HUES48 (cell line): Measurements from ENCODE around the gene HEYL.
"Not testable (repeated sequence)": the region's sequence is repeated elsewhere in the genome, so short reads cannot be mapped to it uniquely, and the experiment has no call there.

Source experiments
- H3K27ac ChIP-seq: one replicate; pipeline ENCODE4 v1.7.0; 2013; ENCODE audit warnings: low read depth, low read length, inconsistent platforms
- H3K27me3 ChIP-seq: 2 replicates; pipeline ENCODE4 v1.6.1; 2013; ENCODE audit warnings: mild to moderate bottlenecking, low read length; ENCODE audit not compliant: control insufficient read depth, insufficient read depth
- H3K36me3 ChIP-seq: 2 replicates; pipeline ENCODE4 v1.6.1; 2013; ENCODE audit warnings: low read length; ENCODE audit not compliant: control insufficient read depth, insufficient read depth
- H3K4me1 ChIP-seq: 2 replicates; pipeline ENCODE4 v1.6.1; 2013; ENCODE audit warnings: mild to moderate bottlenecking, low read length; ENCODE audit not compliant: control insufficient read depth, insufficient read depth
- H3K4me3 ChIP-seq: 2 replicates; pipeline ENCODE4 v1.5.1; 2013; ENCODE audit warnings: mild to moderate bottlenecking, low read depth, low read length
- H3K9ac ChIP-seq: 2 replicates; pipeline ENCODE4 v1.6.1; 2013; ENCODE audit warnings: mild to moderate bottlenecking, low read depth, low read length, moderate library complexity
- H3K9me3 ChIP-seq: 2 replicates; pipeline ENCODE4 v1.6.1; 2013; ENCODE audit warnings: low read length; ENCODE audit not compliant: control insufficient read depth, insufficient read depth

HEYL gene

GRCh38 chr1:39608921-39609320 lies 30.5 kb downstream of the HEYL start:
- no peak overlapping the region for H3K27ac ChIP-seq
- no peaks in the 10 kb centered on the region for H3K4me1 ChIP-seq

GRCh38 chr1:39603677-39604076 lies 35.8 kb downstream of the HEYL start:
- not testable (repeated sequence) for H3K27ac ChIP-seq, H3K36me3 ChIP-seq, H3K4me3 ChIP-seq, H3K9me3 ChIP-seq, H3K4me1 ChIP-seq, H3K9ac ChIP-seq
- H3K27me3 ChIP-seq, result peaks cover 14% of the 10 kb centered on the region

More at GRCh38 chr1:39608921-39609320, 30.5 kb downstream of the HEYL start:
- H3K36me3 ChIP-seq, result no peaks in the 10 kb centered on the region
- H3K9me3 ChIP-seq, result no peaks in the 10 kb centered on the region
- H3K9ac ChIP-seq, result no peak overlapping the region
- no peak overlapping the region for H3K4me3 ChIP-seq
- H3K27me3 ChIP-seq, result peaks cover 30% of the 10 kb centered on the region

GRCh38 chr1:39601667-39602255 lies 37.7 kb downstream of the HEYL start:
- H3K9me3 ChIP-seq, H3K36me3 ChIP-seq, H3K9ac ChIP-seq, H3K4me1 ChIP-seq, H3K4me3 ChIP-seq, H3K27ac ChIP-seq: not testable (repeated sequence)
- peaks cover 13% of the 10 kb centered on the region for H3K27me3 ChIP-seq

DNA sequence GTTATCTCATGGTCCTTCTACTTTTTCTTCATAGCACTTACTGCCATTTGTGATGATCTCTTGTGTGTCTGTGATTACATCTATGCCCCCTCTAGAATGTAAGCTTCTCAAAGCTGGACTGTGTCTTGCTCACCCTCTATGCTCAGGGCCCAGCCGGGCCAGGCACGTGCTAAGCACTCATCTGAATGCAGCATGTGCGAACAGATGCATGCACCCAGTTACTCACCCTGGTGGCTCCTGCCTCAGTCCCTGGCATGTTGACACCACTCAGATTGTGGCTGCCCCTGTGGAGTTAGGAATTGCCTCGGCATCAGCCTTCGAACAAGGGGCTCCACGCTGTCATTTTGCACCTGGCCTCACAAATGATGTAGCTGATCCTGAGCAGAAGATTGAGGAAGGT lies 43.3 kb downstream of the HEYL start:
- peaks cover 28% of the 10 kb centered on the region for H3K27me3 ChIP-seq
- H3K36me3 ChIP-seq, result no peaks in the 10 kb centered on the region
- H3K9me3 ChIP-seq, result no peaks in the 10 kb centered on the region
- no peak overlapping the region for H3K4me3 ChIP-seq
- H3K4me1 ChIP-seq, result no peaks in the 10 kb centered on the region
- no peak overlapping the region for H3K9ac ChIP-seq
- H3K27ac ChIP-seq, result no peak overlapping the region

DNA sequence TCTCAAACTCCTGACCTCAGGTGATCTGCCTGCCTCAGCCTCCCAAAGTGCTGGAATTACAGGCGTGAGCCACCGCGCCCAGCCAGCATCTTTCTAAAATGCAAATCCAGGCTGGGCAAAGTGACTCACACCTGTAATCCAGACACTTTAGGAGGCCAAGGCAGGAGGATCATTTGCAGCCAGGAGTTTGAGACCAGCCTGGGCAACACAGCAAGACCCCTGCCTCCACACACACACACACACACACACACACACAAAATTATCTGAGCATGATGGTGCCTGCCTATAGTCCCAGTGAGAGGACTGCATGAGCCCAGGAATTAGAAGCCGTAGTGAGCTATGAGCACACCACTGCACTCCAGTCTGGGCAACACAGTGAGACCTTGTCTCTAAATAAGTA lies 46.1 kb downstream of the HEYL start:
- Histone ChIP-seq H3K4me1 (no peaks in the 10 kb centered on the region), H3K36me3 (no peaks in the 10 kb centered on the region), H3K27me3 (peaks cover 23% of the 10 kb centered on the region)

GRCh38 chr1:39592069-39592468 lies 47.4 kb downstream of the HEYL start:
- no peaks in the 10 kb centered on the region for H3K36me3 ChIP-seq
- H3K9me3 ChIP-seq, result no peaks in the 10 kb centered on the region
- no peak overlapping the region for H3K27ac ChIP-seq
- no peaks in the 10 kb centered on the region for H3K4me1 ChIP-seq
- peaks cover 23% of the 10 kb centered on the region for H3K27me3 ChIP-seq
- H3K9ac ChIP-seq, result no peak overlapping the region
- no peak overlapping the region for H3K4me3 ChIP-seq

More for the DNA sequence above, 46.1 kb downstream of the HEYL start:
- Histone ChIP-seq H3K4me3 (no peak overlapping the region), H3K9me3 (no peaks in the 10 kb centered on the region), H3K9ac (no peak overlapping the region), H3K27ac (no peak overlapping the region)

GRCh38 chr1:39590546-39590945 lies 48.9 kb downstream of the HEYL start:
- Histone ChIP-seq H3K4me1 (no peaks in the 10 kb centered on the region), H3K27me3 (peaks cover 13% of the 10 kb centered on the region), H3K9ac (no peak overlapping the region), H3K27ac (no peak overlapping the region), H3K36me3 (no peaks in the 10 kb centered on the region), H3K4me3 (no peak overlapping the region), H3K9me3 (no peaks in the 10 kb centered on the region)

DNA sequence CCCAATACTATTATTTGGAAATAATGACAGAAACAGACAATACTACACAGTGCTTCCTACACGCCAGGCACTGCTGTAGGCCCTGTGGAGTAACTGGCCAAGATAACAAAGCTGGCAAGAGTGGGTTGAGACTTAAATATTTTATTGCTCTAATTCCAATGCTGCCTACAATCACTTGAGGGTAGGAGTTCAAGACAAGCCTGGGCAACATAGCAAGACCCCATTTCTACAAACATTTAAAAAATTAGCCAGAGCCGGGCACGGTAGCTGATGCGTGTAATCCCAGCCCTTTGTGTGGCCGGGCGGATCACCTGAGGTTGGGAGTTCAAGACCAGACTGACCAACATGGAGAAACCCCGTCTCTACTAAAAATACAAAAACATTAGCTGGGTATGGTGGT lies 53.5 kb downstream of the HEYL start:
- Histone ChIP-seq H3K9ac (no peak overlapping the region), H3K4me3 (no peak overlapping the region), H3K27me3 (no peaks in the 10 kb centered on the region), H3K36me3 (no peaks in the 10 kb centered on the region), H3K4me1 (no peaks in the 10 kb centered on the region), H3K9me3 (no peaks in the 10 kb centered on the region), H3K27ac (no peak overlapping the region)

DNA sequence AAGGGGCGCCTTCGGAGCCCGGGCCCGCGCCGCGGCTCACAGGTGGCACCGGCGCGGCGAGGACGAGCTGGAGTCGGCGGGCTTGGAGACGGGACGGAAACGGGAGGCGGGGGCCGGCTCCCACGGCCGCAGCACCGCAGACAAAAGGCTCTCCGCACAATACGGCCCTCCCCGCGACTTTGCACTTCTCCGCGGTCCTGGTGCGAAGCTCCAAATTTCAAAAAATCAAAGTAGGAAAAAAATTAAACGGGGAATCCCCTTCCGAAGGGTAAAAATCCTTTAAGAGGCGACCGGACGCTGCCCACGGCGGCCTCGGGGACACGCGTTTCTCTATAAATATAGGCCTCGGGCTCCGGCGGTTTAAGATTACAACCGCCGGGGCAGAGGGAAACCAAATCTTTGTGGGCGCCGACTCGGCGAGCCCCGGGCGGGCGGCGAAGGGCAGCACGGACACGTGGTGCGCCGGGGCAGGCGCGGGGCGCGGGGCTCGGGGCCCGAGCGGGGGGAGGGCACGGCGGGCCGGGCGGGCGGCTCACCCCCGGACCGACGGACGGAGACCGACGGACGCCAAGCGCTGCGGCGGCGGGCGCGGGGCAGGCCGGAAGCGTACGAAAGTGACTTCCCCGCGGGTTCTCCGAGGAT lies 63.3 kb downstream of the HEYL start:
- Histone ChIP-seq H3K9me3 (no peaks in the 10 kb centered on the region), H3K27me3 (no peaks in the 10 kb centered on the region), H3K36me3 (peaks cover 40% of the 10 kb centered on the region), H3K4me1 (peaks cover 11% of the 10 kb centered on the region; the same call in 1 of the 2 replicates), H3K27ac (peak overlapping the region; percentile 35), H3K4me3 (peak overlapping the region; percentile 92), H3K9ac (peak overlapping the region; percentile 87)

DNA sequence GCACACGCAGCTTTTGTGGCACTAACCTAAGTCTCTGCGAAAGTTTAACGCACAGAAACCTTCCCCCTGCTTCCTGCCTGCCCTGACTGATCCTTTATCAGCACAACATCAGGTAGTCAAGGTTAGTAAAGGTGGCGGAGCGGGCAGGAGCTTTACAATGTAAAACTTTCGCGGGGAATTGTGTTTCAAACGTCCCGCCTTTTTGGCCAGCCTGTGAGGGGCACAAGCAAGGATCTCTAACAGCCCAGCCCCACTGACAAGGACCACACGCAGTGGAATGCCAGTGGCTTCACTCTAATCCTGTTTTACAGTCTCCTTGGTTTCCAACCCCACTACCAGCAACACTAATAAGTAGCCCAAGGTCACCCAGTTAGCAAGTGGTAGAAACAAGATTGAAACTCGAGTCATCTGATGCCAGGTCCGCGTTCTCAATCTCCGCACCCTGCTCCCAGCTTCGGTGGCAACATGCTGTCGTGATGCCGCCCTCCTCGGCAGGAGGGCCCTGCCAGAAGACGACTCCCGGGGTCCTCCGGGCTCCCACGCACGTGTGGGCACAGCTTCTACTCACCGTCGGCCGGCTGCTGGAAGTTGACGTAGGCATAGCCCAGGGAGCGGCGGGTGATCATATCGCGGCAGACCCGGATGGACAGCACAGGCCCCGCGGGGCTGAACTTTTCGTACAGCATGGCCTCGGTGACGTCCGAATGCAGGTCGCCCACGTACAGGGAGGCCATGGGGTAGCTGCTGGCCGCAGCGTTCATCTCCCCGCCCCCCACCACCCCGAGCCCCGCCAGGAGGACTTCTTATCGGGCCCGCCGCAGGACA lies 64.0 kb downstream of the HEYL start:
- Histone ChIP-seq H3K36me3 (peaks cover 47% of the 10 kb centered on the region), H3K4me3 (peak overlapping the region; percentile 92), H3K4me1 (peaks cover 11% of the 10 kb centered on the region; the same call in 1 of the 2 replicates), H3K27me3 (no peaks in the 10 kb centered on the region), H3K27ac (peak overlapping the region; percentile 35), H3K9ac (peak overlapping the region; percentile 87), H3K9me3 (no peaks in the 10 kb centered on the region)

DNA sequence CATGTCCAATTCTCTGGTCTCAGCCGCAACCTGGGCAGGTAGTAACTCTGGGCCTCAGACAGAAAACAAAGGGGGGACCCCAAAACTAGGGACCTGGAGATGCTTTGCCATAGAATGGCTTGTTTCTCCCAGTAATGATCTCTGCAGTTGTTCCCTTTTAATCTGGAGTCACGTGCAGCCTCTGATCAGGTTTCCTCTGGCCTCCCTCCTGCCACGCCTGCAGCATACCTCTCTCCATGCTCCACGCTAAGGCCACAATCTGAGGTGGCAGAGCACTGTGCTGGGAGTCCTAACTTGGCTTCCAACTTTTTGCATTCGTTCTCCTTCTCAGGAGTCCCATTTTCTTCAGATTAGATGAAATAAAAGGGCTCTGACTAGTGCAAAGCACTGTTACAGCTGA lies 64.8 kb downstream of the HEYL start:
- Histone ChIP-seq H3K36me3 (peaks cover 55% of the 10 kb centered on the region), H3K4me3 (peak overlapping the region; percentile 92)

More for the DNA sequence above, 64.8 kb downstream of the HEYL start:
- Histone ChIP-seq H3K4me1 (peaks cover 11% of the 10 kb centered on the region; the same call in 1 of the 2 replicates), H3K27me3 (no peaks in the 10 kb centered on the region), H3K9ac (no peak overlapping the region), H3K9me3 (no peaks in the 10 kb centered on the region), H3K27ac (no peak overlapping the region)
